Natural killer cell (primary cell): ENCODE measurements around the gene SLC41A2. TPM values are rescaled to one million over a fixed set of nuclear protein-coding genes. Genes with fewer than 3 reads are reported as not detected.

ENCODE experiments used
- ATAC-seq, 3 donors: fragments of 150-1000 bp in 2 of 3; fragments of 200-7000 bp in 1 of 3; cut with Tn5 transposase; 1 replicate in 1 of 3; 2 replicates in 2 of 3; pipeline ENCODE4 v1.10.0; 2021; ENCODE audit warnings: mild to moderate bottlenecking in 2 of 3, moderate library complexity in 2 of 3
- DNase-seq, 2 donors: peaks; one replicate each; pipeline versions ENCODE4 v3.0.0 to v3.0.0-alpha.2; 2013 to 2021; ENCODE audit warnings: mixed read lengths in 1 of 2
- H3K27ac ChIP-seq: one replicate; pipeline ENCODE4 v1.5.1; 2013; ENCODE audit warnings: mild to moderate bottlenecking, low read length
- H3K27me3 ChIP-seq: one replicate; pipeline ENCODE4 v1.6.1; 2013; ENCODE audit warnings: low read length; ENCODE audit not compliant: control insufficient read depth, insufficient read depth
- H3K36me3 ChIP-seq: one replicate; pipeline ENCODE4 v1.6.1; 2013; ENCODE audit warnings: low read length; ENCODE audit not compliant: control insufficient read depth, insufficient read depth
- H3K4me1 ChIP-seq: one replicate; pipeline ENCODE4 v1.6.1; 2013; ENCODE audit warnings: low read length; ENCODE audit not compliant: control insufficient read depth, insufficient read depth
- H3K4me3 ChIP-seq: one replicate; pipeline ENCODE4 v1.5.1; 2013; ENCODE audit warnings: low read length
- H3K9me3 ChIP-seq: one replicate; pipeline ENCODE4 v1.6.1; 2013; ENCODE audit warnings: low read length; ENCODE audit not compliant: control insufficient read depth, insufficient read depth
- H3K27ac Mint-ChIP-seq, 2 donors: one replicate each; pipeline ENCODE4 v1.8.0; 2022; ENCODE audit warnings: mild to moderate bottlenecking in 2 of 2, mixed read lengths in 2 of 2, moderate library complexity in 1 of 2
- H3K27me3 Mint-ChIP-seq, 2 donors: one replicate each; pipeline ENCODE4 v1.8.0; 2022; ENCODE audit warnings: low read depth in 2 of 2, mixed read lengths in 2 of 2
- H3K36me3 Mint-ChIP-seq: one replicate; pipeline ENCODE4 v1.8.0; 2022; ENCODE audit warnings: mixed read lengths
- H3K4me1 Mint-ChIP-seq, 2 donors: one replicate each; pipeline ENCODE4 v1.8.0; 2022; ENCODE audit warnings: mixed read lengths in 2 of 2
- H3K4me3 Mint-ChIP-seq: one replicate; pipeline ENCODE4 v1.8.0; 2022; ENCODE audit warnings: mild to moderate bottlenecking, moderate library complexity, mixed read lengths
- H3K9me3 Mint-ChIP-seq, 2 donors: one replicate each; pipeline ENCODE4 v1.8.0; 2022; ENCODE audit warnings: mixed read lengths in 2 of 2
- CTCF ChIP-seq: fragments of 200-600 bp; IDR thresholded peaks from one replicate; pipeline ENCODE4 v1.8.0; 2022; ENCODE audit warnings: antibody characterized with exemption
- WGBS: methylation state at CpG from one replicate; pipeline ENCODE4 v1.1.7; 2013; ENCODE audit warnings: missing lambda C conversion rate; ENCODE audit not compliant: insufficient coverage; 5-methylcytosine and 5-hydroxymethylcytosine counted together
- intact Hi-C: fragments of 100-400 bp; cut with micrococcal nuclease; formaldehyde crosslinking; loops from one replicate; pipeline ENCODE4 v1.14.2; 2022
- total RNA-seq, 4 donors: library from RNA; stranded (reverse); fragments of 120-200 nt in 1 of 4; gene quantifications; one replicate each; pipeline versions ENCODE4 v1.2.3 to v1.2.4, GENCODE V29; 2013 to 2022

SLC41A2 gene
- total RNA-seq, 3 donors from 2014 or later (not counting 1 experiment from before 2014, with no cell fraction given): 1.3 to 3.5 (median 1.7) TPM

- H3K4me3 Mint-ChIP-seq: no peak overlapping the region
- no peaks in the 10 kb centered on the region for H3K27me3 ChIP-seq
- H3K9me3 Mint-ChIP-seq: no peaks in the 10 kb centered on the region
- no peak overlapping the region for H3K27ac Mint-ChIP-seq
- no peak overlapping the region for H3K27ac ChIP-seq
- H3K4me3 ChIP-seq: no peak overlapping the region
- no peaks in the 10 kb centered on the region for H3K4me1 ChIP-seq
- DNase-seq (no peak), ATAC-seq (peak in 1 of 3 donors; percentile 32)
- H3K4me1 Mint-ChIP-seq: no peaks in the 10 kb centered on the region
- intact Hi-C loops: no loop called here
- 98% methylated on average over 2 of the region's 2 CpGs for WGBS
- H3K36me3 Mint-ChIP-seq: no peaks in the 10 kb centered on the region
- no peaks in the 10 kb centered on the region for H3K36me3 ChIP-seq
- TF ChIP-seq CTCF: no peak
- H3K9me3 ChIP-seq: no peaks in the 10 kb centered on the region
- H3K27me3 Mint-ChIP-seq: peaks cover 13 to 17% of the 10 kb centered on the region in 2 donors
Measured at GRCh38 chr12:104935886-104936285, 22.2 kb downstream of the SLC41A2 start.

- no peak overlapping the region for H3K27ac Mint-ChIP-seq
- no peak for DNase-seq
- WGBS: 71% methylated on average over 1 of the region's 3 CpGs
- H3K4me3 Mint-ChIP-seq: no peak overlapping the region
- intact Hi-C loops: no loop called here
- H3K27me3 ChIP-seq: no peaks in the 10 kb centered on the region
- no peak overlapping the region for H3K27ac ChIP-seq
- no peaks in the 10 kb centered on the region for H3K36me3 Mint-ChIP-seq
- no peaks in the 10 kb centered on the region for H3K4me1 ChIP-seq
- no peaks in the 10 kb centered on the region for H3K9me3 ChIP-seq
- no peaks in the 10 kb centered on the region for H3K4me1 Mint-ChIP-seq
- no peak for ATAC-seq
- peaks cover 13 to 21% of the 10 kb centered on the region in 2 donors for H3K27me3 Mint-ChIP-seq
- H3K9me3 Mint-ChIP-seq: no peaks in the 10 kb centered on the region
- no peak overlapping the region for H3K4me3 ChIP-seq
- TF ChIP-seq CTCF: no peak
- no peaks in the 10 kb centered on the region for H3K36me3 ChIP-seq
Measured at GRCh38 chr12:104933778-104934177, 24.3 kb downstream of the SLC41A2 start.

GRCh38 chr12:104933128-104933527, 25.0 kb downstream of the SLC41A2 start:
- no peaks in the 10 kb centered on the region for H3K4me1 ChIP-seq
- H3K4me3 Mint-ChIP-seq: no peak overlapping the region
- H3K9me3 Mint-ChIP-seq: no peaks in the 10 kb centered on the region
- no peaks in the 10 kb centered on the region for H3K27me3 ChIP-seq
- WGBS: no CpG with 5 or more reads among the region's 1 CpG
- no peaks in the 10 kb centered on the region for H3K36me3 ChIP-seq
- no peaks in the 10 kb centered on the region for H3K9me3 ChIP-seq
- TF ChIP-seq CTCF: no peak
- no peaks in the 10 kb centered on the region for H3K4me1 Mint-ChIP-seq
- intact Hi-C loops: no loop called here
- no peak overlapping the region for H3K4me3 ChIP-seq
- H3K36me3 Mint-ChIP-seq: no peaks in the 10 kb centered on the region
- ATAC-seq: no peak
- peaks cover 9 to 17% of the 10 kb centered on the region in 2 donors for H3K27me3 Mint-ChIP-seq
- no peak overlapping the region for H3K27ac ChIP-seq
- DNase-seq: no peak
- H3K27ac Mint-ChIP-seq: no peak overlapping the region
